Globus pallidus (tissue), 1 donor: Measurements from ENCODE around the gene TEX261.

Experiments
- DNase-seq: peaks from one replicate; pipeline ENCODE4 v3.0.0-alpha.2; 2015; ENCODE audit warnings: low spot score

TEX261 gene

DNA sequence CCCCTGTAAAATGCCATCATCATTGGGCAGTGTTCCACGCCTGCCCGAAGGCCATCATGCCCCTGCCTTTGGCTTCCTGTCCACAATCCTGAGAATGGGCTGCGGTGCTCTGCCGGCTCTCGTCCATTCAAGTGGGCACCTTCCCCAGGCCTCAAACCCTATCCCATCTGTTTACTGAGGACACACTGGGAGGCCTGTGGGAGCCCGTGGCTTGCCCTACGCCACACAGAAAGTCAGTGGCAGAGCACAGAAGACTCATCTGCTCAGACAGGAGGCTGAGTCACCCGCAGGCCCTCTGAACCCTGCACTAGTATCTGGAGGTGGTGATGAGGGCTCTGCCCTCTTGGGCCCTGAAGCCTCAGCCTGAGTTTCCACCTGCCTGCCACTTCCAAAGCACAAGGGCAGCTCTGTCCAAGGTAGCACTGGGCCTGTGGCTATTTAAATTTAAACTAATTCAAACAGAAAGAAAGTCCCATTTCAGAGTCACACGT, 35.4 kb downstream of the TEX261 start:
- DNase-seq: no peak

DNA sequence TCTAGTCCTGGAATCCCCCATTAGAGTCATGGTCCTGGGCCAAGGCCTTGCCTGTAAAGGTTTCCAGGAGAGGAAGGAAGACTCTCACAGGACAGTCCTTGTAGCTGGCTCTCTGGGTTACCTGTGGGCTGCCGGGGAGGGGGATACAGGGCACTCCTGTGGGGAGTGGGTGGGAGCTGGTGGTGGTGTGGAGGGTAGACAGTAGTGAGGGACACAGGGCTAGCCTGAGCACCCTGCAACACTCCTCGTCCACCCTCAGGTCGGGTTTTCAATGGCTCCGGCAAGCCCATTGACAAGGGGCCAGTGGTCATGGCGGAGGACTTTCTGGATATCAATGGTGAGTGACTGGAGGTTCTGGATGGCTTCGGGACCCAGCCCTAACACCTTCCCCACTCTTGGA, 35.9 kb downstream of the TEX261 start:
- DNase-seq: no peak

DNA sequence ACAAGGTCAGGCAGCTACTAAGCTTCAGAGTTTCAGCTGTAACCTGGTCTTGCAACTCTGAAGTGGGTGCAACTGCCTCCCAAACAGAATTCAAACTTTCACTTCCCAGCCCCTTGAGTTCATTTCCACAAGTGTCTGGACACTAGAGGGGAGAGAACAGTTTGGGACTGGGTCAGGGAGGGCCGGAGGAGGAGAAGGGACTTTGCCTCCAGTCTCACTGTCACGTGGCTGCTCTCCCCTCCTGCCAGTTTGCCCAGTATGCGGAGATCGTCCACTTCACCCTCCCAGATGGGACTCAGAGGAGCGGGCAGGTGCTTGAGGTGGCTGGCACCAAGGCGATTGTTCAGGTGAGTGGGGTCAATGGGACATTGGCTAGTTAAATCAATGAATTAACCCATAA, 36.9 kb downstream of the TEX261 start:
- DNase-seq: no peak

DNA sequence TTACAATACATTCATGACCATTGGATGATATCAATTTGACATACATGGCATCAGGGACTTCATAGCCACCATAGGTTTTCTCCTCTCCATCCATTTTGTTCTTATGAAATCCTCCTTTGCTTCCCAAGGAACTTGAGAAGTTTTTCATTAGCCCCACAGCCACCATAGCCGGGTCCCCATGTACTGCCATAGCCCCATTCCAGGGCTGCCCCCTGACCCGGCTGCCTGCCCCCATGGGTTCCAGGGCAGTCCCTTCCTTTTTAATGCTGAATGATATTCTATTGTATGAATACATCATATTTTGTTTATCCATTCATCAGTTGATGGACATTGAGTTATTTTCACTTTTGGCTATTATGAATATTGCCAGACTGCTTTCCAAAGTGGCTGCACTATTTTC, 38.5 kb downstream of the TEX261 start:
- DNase-seq: no peak

DNA sequence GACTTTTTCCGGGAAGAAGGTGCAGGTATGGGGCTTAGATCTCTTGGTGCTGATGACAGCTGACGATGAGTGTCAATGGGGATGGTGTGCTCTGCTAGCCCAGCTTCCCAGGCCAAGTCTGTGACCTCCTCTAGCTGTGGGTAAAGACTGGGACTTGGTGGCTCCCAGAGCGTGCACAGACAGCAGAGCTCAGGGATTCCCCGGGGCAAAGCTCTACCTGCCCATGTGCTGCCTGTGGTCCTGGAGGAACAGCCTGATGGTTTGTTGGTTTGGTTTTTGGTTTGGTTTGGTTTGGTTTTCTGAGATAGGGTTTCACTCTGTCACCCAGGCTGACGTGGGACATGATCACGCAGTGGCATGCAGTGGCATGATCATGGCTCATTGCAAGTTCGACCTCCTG, 39.8 kb downstream of the TEX261 start:
- no peak for DNase-seq

DNA sequence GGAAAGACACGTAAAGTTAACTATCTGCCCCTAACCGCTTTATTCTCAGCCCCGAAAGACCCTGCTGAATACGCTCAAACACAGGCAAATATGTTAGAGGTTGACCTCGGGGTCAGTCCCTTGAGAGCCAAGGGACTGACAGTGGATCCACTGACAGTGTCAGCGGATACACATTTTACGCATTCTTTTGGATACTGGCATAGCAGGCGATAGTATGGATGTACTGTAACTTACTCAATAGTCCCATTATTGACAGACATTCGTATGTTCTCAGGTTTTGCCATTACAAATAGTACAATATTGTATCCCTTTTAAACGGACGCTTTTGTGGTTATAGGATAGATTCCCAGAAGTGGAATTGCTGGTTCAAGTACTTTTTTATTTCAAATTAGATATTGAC, 45.6 kb downstream of the TEX261 start:
- no peak for DNase-seq

DNA sequence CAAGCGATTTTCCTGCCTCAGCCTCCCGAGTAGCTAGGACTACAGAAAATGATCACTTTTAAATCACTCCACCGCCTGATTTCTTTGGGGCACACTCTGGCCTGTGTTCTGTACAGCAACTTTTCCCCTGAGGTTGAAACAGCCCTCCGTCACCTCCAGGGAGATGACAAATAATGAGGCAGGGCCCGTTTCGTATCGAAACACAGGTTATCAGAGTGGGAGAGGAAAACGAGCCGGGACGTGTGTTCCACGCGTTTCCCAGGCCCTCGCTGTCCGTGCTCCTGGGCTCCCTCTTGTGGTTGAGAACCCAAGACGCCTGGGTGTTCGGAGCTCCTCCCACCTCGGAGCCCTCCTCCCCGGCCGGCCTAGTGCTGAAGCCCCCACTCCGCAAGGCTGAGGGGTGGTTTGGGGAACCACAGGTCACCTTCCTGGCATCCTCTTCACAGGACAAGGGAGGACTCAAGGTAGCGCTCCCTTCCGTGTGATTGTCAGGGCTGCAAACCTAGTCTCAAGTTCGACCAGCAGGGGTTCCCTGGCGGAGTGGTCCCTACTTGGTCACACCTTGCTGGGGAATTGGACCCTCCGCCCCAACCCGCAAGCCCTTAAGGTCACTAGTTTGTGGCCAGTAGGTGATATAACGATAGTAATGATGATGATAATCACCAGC, 46.2 kb downstream of the TEX261 start:
- DNase-seq: peak; percentile 62

DNA sequence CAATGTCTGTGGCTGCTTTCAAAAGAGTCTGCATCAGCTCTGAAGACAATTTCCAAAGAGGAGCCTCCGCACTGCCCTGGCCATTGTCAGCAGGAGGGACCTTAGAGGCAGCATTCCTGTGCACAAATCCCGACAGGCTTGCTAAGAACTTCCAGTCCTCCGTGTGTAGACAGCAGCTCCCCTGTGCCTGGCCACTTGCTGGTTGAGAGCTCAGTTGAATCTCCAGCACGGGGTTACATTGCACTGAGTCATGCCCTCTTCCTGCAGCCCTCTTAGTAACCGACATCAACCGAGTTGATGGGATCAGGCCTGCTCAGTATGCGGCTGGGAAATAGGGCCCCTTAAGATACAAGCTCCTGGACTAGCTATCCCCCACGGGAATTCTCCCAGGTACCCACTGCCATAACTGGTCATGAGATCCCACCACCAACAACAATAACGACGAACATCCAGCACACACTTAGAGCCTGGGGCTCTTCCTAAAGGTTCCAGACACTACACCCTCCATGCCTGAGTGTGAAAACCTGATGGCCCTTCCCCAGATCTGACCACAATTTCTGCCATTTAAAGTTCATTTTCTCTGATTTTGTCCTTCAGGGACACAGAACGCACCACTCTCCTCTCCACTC, 47.0 kb downstream of the TEX261 start:
- DNase-seq: no peak

DNA sequence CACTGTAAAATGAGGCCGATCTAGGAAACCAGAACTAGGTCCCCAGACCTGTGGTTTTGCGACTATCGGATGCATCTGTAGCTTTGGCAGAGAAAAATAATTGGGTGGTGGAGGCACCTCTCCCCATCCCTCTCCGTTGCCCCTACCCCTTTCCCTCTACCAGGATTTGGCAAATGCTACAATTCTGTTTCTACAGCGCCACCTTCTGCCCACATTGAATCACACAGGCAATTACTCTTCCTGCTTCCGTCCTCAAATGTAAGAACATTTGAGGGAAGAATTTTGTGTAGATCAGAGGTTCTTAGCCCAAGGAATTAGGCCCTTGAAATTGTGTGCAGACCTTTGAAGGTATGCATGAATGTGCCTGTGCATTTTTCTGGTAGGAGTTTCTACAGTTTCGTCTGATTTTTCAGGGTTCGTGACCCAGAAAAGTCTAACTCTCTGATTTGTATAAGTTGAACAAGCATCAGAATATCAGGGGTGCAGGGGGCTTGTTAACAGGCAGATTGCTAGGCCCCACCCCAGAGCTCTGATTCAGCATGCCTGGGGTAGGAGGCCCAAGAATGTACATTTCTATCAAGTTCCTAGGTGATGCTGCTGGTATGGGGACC, 47.7 kb downstream of the TEX261 start:
- peak; percentile 29 for DNase-seq

DNA sequence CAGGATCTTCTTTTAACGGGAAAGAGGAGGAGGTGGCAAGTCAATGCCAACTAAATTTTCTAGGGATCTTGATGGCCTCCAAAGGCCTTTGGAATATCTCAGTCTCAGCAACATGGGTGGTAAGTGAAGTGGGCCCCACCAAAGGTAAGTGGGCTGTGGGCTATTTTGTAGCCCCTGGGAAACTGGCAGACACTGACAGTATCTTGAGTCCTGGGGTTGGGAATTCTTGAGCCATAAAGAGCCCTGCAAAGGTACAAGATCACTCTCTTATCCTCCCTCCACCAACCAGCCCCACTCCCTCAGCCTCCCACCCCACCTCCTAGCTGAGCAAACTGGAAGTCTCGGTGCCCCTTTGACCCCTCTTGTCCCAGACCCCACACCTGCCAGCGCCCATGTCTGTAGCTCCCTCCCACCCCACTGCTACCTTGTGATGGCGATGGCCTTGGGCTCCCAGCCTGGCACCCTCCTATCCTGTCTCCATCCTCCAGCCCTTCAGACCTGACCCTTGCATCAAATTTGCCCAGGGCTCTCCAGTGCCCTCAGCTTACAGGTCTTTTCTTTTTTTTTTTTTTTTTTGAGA, 50.5 kb downstream of the TEX261 start:
- DNase-seq: no peak

DNA sequence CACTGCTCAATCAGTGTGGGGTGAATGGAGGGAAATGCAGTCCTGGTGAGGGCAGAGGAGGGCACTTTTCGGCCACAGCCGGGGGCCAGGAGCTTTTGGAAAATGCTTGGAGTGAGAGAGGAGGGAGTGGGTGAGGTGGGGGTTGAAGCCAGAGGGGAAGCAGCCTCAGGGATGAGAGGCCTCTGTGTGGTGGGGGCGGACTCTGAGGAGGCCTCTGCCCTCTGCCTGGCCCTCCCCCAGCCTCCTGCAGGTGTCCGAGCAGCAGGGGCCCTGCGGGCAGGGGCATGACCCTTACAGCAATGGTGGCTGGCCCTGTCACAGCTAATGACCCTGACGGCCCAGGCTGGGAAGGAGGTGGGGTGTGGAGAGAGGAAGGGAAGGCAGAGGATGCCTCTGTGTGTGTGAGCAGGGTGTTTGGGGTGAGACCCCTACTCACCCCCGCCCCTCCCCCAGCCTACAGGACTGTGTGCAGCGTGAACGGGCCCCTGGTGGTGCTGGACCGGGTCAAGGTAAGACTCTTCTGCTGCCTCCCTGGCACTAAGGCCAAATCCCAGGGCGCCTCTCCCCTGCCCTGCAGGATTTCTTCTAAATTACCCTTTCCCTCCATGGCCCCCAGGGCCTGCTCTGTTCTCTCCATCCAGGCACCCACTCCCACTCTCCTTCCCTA, 51.3 kb downstream of the TEX261 start:
- no peak for DNase-seq

DNA sequence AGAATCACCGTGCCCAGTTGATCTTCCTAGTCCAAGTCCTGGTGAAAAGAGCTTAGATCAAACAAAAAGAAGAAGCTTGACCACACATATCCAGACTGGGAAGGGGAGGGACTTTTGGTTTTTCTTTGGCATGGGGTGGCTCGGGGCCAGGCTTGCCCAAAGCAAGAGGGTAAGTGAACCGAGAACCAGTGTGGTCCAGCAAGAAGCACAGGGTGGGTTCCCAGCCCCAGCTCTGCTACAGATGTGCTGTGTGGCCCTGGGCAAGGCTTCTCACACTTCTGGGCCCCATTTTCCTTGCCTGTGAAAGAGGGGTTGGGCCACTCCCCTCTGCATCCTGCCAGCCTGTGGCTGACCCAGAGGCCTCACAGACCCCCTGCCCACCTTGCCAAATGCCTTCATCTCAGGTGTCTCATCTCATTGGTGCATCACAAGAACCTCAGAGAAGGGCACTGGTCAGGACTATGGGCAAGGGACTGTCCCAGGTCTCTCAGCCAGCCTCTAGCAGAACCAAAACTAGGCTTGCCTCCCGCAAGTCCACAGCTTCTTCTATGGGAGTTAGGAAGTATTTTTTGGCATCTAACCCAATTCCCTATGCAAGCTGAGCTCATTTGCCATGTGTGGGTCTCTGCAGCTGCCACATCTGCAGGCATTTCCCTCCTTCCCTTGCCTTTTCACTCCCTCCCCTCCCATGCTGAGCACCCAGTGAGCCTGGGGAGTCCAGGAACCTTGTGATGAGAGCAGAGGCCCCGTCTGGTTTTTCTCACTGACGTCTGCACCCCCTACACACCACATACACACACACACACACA, 52.1 kb downstream of the TEX261 start:
- no peak for DNase-seq

DNA sequence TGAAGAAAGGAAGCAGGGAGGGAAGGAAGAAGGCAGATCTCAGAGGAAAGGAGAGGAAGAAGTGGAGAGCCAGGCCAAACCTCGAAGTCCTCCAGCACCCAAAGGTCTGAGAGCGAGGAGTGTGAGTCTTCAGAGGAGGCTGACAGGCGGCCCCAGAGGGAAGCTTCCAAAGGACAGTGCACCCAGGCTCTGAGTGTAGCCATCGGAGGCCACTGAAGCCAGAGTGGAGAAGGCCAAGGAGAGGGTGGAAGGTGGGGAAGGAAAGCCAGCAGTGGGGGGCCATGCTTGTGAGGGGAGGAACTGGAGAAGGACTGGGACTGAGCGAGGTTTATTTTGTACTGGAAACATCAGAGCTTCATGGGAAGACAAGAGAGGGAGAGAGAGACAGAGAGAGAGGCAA, 53.0 kb downstream of the TEX261 start:
- no peak for DNase-seq

DNA sequence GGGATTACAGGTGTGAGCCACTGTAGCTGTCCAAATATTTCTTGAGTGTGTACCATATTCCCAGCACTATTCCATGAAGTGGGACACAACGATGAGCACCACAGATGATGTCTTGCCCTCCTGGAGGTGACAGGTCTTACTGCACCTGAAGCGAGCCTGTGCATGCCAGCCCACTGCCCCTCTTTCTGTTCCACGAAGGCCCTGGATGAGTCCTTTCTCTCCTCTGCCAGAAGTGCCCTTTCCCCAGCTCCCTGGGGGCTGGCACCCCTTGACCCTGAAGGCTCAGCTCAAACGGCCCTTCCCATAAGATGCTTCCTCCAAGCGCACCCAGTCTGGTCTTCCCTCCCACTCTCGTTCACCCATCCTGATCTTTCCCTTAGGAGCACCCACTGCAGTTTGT, 53.5 kb downstream of the TEX261 start:
- DNase-seq: no peak

DNA sequence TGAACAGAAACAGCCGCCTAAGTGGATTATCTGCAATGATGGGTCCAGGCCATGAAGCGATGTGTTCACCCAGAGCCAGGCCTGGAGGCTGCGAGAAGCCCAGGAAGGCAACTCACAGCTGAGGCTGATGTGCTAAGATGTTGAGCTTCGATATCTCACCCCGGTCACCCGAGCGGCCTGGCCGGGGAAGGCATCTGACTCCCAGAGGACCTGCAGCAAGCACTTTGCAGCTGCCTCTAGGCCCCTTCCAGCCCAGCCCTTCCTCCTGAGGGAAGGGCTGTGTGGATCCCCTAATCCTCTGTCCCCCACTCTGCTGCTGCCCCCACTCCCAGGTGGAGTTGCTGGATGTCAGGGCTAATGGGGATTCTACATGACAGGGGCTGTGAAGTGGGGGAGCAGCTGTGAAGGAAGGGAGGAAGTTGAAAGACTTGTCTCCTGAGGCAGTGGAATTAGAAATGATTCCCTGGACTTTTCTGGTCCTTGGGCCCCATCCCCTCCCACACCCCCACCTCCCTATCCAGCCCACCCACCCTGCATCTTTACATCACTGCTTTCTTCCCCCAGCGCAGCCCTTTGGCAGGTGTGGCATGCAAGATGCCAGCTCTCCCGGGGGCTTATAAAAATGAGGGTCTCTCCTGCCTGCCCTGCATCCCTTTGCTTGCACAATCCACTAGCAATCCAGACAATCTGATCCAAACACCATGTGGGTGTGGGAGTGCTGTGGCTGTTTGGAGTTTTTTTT, 54.7 kb downstream of the TEX261 start:
- DNase-seq: no peak

DNA sequence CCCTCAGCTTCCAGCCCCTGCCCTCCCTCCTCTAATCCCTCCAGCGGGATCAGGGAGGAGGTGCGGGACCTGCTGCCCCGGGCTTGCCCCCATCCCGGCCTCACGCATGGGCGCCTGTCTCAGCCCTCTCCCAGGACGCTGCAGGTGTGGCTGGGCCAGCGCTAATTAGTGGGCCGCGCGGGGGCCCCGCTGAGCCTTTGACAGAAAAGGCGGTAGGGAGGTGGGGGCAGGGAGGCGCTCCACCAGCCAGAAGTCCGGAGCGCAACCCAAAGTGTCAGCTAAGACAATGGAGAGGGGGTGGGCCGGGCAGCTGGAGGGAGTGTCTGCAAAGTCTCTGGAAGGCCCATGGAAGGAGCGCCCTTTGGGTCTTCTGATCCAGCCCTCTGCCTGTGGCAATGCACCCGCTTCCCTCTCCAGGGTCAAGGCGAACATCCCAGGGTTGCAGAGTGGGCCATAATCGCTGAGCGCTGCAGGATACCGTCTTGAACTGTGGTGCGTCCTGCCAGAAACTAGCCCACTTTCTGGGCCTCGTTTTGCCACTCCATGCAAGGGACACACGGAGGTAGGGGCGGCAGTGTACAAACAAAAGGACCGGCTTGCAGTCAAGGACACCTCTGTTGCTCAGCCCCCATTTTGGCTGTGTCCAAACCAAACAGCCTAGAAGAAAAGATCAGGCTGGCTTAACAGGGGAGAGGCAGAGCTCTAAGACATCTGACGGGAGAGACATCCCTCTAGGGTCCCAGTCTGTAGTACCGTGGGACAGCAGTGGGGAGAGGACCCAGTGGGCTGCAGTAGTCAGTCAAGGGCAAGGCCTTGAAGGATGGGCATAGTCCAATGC, 55.5 kb downstream of the TEX261 start:
- no peak for DNase-seq

DNA sequence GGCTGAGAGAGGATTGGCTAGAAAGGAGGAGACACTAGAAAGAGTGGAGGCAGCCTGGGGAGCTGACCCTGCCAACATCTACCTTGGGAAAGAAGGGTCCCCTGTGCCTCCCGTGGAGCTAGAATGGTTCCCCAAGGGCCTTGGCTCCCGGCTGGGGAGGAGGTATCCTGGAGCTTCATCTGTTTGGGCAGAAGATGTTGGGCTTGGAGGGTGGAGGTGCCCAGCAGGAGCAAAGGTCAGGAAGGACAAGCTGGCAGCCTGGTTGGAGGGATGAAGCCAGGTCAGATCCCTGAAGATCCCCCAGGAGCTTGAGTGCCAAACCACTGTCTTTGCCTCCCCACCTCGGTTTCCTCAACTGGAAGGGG, 56.1 kb downstream of the TEX261 start:
- no peak for DNase-seq

DNA sequence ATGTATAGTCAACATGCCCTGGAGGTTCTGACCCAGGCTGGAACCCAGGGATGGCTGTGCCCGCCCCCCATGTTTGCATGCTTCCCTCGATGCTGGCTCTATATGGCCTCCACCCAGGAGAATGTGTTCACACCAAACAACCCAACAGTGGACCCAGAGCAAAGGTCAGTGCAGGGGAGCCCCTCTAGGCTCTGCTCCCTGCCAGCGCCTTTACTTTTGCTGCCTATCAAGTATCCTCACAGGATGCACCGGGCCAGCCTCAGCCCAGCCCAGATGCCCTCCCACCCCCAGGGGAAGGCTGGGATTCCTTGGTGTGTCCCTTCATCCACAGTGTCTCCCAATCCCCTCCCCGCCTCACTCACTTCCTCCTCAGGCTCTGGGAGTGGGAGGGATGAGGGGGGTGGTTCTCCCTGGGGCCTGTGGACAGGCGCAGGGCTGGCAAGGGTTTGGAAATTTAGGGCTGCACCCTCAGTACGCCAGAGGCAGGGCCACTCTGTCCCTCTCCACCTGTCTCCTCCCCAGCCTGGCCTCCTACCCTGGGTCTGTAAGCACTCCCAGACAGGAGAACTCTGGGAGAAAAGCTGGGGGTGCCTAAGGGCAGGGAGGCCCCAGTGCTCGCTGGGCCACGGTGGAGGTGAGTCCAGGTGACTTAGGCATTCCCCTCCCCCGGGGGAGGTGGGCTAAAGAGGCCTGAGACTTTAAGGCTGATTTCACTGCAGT, 56.6 kb downstream of the TEX261 start:
- no peak for DNase-seq

DNA sequence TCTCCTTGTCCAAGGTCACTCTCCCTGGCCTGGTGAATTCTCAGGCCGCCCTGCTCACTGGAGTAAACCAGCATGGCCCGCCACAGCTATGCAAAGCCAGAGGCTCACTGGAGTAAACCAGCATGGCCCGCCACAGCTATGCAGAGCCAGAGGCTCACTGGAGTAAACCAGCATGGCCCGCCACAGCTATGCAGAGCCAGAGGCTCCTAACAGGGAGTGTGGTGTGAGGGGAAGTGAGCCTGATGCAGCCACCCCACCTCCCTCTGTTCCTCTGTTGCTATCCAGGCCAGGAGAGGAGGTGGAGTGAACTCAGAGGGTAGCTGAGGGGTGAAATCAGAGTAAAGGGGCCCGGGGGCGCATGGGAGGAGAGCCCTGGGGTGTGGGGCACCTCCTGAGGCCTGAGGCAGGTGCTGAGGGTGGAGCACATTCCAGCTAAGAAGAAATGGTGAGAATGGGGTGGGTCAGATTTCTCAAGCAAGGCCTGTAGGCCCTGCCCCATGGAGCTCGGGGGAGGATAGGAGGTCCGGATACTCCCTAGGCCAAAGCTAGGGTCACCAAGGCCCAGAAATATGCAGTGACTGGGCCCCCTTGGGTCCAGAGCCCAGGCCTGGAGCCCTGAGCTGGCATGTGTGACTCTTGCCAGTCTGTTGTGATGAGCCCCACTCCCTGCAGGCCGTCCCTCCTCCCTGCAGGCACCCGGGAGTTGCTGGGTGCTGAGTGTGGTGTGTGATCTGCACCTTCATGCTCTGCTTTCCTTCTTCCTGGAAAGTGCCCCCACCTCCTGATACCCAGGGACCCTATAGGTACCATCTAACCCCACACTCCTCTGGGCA, 57.5 kb downstream of the TEX261 start:
- no peak for DNase-seq
